ENCODE data around the gene HS6ST3.
"Not testable (repeated sequence)": the region's sequence is repeated elsewhere in the genome, so short reads cannot be mapped to it uniquely, and the experiment has no call there.

Gene HS6ST3

DNA sequence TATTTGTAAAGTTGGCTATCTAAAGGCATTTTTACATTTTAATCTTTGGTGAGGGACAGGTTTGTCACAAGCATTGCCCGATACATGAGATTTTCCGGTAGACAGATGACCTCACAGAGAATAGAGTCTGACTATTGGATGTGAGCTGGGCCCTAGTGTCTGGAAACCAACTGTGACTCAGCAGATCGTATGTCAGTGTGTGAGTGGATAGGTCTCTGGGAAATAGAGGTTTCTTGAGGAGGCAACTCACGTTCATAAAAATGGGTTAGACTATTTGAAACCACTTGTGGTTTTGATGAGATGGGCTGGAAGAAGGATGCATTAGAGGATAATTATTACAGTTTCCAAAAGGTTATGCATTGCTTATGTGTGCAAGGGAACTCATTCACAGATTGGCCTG lies 19.2 kb downstream of the HS6ST3 start:
- Histone ChIP-seq H3K27ac (no peak overlapping the region), H3K36me3 (no peaks in the 10 kb centered on the region), H3K27me3 (ENCODE audit: insufficient read depth, low read depth, severe bottlenecking) (peaks cover 22% of the 10 kb centered on the region), H3K4me3 (ENCODE audit: low read depth, low read length) (no peak overlapping the region), H3K9me3 (ENCODE audit: severe bottlenecking) (peaks cover 19% of the 10 kb centered on the region)
- TF ChIP-seq, protein P1, sequence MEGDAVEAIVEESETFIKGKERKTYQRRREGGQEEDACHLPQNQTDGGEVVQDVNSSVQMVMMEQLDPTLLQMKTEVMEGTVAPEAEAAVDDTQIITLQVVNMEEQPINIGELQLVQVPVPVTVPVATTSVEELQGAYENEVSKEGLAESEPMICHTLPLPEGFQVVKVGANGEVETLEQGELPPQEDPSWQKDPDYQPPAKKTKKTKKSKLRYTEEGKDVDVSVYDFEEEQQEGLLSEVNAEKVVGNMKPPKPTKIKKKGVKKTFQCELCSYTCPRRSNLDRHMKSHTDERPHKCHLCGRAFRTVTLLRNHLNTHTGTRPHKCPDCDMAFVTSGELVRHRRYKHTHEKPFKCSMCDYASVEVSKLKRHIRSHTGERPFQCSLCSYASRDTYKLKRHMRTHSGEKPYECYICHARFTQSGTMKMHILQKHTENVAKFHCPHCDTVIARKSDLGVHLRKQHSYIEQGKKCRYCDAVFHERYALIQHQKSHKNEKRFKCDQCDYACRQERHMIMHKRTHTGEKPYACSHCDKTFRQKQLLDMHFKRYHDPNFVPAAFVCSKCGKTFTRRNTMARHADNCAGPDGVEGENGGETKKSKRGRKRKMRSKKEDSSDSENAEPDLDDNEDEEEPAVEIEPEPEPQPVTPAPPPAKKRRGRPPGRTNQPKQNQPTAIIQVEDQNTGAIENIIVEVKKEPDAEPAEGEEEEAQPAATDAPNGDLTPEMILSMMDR (IDR thresholded peaks at IDR 0.05; ENCODE audit: low read depth, low read length): no peak
- DNase-seq: no peak

DNA sequence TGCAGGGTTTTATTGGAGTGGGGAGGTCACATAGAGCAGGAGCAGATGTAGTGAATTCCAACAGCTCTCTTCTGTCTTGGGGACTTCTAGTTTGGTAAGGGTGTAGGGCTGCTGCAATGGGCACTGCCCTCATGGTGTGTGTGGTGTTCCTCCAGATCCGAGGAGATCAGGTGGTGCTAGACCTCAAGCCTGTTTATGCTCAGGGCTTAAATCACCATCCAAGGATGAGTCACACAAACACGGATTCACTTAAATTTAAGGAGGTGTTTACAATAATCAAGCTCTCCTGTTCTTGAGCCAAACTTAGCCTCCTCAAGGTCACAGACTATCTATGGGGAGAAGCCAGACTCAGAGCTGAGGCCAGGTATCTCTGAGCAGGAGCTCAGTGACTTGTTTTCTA lies 23.0 kb downstream of the HS6ST3 start:
- Histone ChIP-seq H3K27ac (no peak overlapping the region), H3K27me3 (ENCODE audit: insufficient read depth, low read depth, severe bottlenecking) (peaks cover 14% of the 10 kb centered on the region), H3K4me3 (ENCODE audit: low read depth, low read length) (no peak overlapping the region), H3K36me3 (no peaks in the 10 kb centered on the region), H3K9me3 (ENCODE audit: severe bottlenecking) (peaks cover 14% of the 10 kb centered on the region)
- DNase-seq: no peak
- TF ChIP-seq, protein P1 (IDR thresholded peaks at IDR 0.05; ENCODE audit: low read depth, low read length): no peak

DNA sequence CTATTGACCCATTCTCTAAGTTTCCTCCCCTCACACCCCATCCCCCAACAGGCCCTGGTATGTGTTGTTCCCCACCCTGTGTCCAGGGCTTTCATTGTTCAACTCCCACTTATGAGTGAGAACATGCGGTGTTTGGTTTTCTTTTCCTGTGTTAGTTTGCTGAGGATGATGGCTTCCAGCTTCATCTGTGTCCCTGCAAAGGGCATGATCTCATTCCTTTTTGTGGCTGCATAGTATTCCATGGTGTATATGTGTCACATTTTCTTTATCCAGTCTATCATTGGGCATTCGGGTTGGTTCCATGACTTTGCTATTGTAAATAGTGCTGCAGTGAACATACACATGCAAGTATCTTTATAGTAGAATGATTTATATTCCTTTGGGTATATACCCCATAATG lies 25.5 kb downstream of the HS6ST3 start:
- H3K9me3 ChIP-seq (ENCODE audit: severe bottlenecking); H3K4me3 ChIP-seq (ENCODE audit: low read depth, low read length); DNase-seq; H3K27me3 ChIP-seq (ENCODE audit: insufficient read depth, low read depth, severe bottlenecking); H3K27ac ChIP-seq; H3K36me3 ChIP-seq: not testable (repeated sequence)

DNA sequence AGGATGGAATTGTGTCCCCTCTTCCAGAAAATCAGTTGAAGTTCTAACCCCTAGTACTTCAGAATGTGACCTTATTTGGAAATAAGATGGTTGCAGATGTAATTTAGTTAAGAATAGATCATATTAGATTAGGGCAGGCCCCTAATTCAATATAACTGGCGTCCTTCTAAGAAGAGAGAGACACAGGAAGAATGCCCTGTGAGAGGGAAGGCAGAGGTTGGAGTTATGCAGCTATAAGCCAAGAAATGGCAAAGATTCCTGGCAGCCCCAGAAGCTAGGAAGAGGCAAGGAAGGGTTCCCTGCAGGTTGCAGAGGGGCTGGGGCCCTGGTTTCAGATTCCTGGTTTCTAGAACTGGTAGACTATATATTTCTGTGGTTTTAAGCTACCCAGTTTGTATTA lies 30.0 kb downstream of the HS6ST3 start:
- H3K4me3 ChIP-seq (ENCODE audit: low read depth, low read length): no peak overlapping the region
- H3K27me3 ChIP-seq (ENCODE audit: insufficient read depth, low read depth, severe bottlenecking): peaks cover 3% of the 10 kb centered on the region
- no peak overlapping the region for H3K27ac ChIP-seq
- no peak for DNase-seq
- H3K9me3 ChIP-seq (ENCODE audit: severe bottlenecking): no peaks in the 10 kb centered on the region
- H3K36me3 ChIP-seq: no peaks in the 10 kb centered on the region
- TF ChIP-seq, protein P1 (IDR thresholded peaks at IDR 0.05; ENCODE audit: low read depth, low read length): no peak

DNA sequence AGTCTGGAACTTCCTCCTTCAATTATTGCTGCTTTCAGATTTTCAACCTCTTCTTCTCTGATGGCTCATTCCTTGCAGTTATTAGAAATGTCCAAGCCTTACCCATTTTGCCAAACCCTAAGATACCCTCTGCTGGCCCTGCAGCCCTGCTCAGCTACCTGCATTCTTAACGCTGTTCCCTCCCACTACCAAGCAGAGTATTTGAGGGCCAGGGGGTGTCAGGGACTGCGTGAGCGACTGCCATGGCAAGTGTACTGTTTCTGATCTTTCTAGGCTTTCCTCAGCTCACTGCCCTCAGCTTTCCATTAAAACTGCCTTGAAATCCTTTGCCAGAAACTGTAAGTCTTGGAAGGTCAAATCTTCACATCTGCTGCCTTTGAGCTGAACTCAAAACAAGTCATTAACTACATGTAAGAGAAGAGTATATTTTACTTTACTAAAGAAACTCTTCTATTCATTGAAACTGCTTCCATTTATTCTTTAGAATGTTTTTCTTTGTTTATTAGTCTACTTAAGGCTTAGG lies 41.0 kb downstream of the HS6ST3 start:
- TF ChIP-seq, protein P1 (IDR thresholded peaks at IDR 0.05; ENCODE audit: low read depth, low read length): no peak
- no peak overlapping the region for H3K27ac ChIP-seq
- no peaks in the 10 kb centered on the region for H3K9me3 ChIP-seq (ENCODE audit: severe bottlenecking)
- H3K27me3 ChIP-seq (ENCODE audit: insufficient read depth, low read depth, severe bottlenecking): no peaks in the 10 kb centered on the region
- H3K4me3 ChIP-seq (ENCODE audit: low read depth, low read length): no peak overlapping the region
- DNase-seq: no peak
- no peaks in the 10 kb centered on the region for H3K36me3 ChIP-seq

DNA sequence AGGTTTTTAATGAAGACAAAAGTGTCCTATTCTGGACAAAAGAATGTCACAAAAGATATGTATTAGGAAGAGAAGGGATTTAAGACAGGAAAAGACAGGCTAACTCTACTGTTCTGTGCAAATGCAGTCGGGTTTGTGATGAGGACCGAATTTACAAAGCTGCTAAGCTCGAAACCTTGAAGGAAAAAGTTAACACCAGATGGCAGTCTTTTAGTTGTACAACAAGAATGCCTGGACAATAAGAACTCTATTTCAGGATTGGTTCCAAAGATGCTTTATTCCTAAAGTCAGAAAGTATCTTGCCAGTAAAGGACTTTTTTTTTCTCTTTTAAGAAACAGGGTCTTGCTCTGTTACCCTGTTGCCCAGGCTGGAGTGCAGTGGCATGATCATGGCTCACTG lies 51.1 kb downstream of the HS6ST3 start:
- no peak overlapping the region for H3K27ac ChIP-seq
- H3K36me3 ChIP-seq: no peaks in the 10 kb centered on the region
- no peak for DNase-seq
- H3K9me3 ChIP-seq (ENCODE audit: severe bottlenecking): no peaks in the 10 kb centered on the region
- peaks cover 22% of the 10 kb centered on the region for H3K27me3 ChIP-seq (ENCODE audit: insufficient read depth, low read depth, severe bottlenecking)
- TF ChIP-seq, protein P1 (IDR thresholded peaks at IDR 0.05; ENCODE audit: low read depth, low read length): 0 out of 2 replicates have a peak, but pooled peaks have one; percentile 8
- H3K4me3 ChIP-seq (ENCODE audit: low read depth, low read length): no peak overlapping the region

Measured in WERI-Rb-1 (cell line).